Head of caudate nucleus (tissue), 42 donors: ENCODE data around the gene MSRB3.
"Not testable (repeated sequence)": the region's sequence is repeated elsewhere in the genome, so short reads cannot be mapped to it uniquely, and the experiment has no call there.

Experiments
- DNase-seq, 42 donors: peaks; one replicate each; pipeline versions ENCODE4 v3.0.0 to v3.0.0-alpha.2; 2020 to 2021; ENCODE audit warnings: mixed read lengths in 7 of 42
- intact Hi-C: fragments of 100-400 bp; cut with DNase I; formaldehyde crosslinking; loops from one replicate; pipeline ENCODE4 v1.15.0; 2022

The MSRB3 gene

DNA sequence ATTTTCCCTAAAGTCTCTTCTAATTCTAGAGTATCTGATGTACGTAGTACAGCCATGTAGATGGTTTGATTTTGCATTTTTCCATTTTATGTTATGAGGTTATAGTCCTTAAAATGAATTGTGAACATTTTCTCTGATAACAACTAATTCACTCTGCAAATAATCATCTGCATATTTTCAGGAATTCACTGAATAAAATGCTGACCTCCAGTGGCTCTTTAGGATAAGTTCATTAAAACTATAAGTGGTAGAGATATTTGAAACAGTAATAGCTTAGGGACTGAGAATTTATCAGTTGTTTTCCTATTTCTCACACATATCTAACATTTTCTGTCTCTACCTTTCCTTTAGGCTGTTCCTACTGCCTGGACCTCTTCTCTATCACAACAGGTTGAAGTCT is 4.4 kb downstream of the MSRB3 start:
- intact Hi-C loops: no loop called here
- DNase-seq: no peak

DNA sequence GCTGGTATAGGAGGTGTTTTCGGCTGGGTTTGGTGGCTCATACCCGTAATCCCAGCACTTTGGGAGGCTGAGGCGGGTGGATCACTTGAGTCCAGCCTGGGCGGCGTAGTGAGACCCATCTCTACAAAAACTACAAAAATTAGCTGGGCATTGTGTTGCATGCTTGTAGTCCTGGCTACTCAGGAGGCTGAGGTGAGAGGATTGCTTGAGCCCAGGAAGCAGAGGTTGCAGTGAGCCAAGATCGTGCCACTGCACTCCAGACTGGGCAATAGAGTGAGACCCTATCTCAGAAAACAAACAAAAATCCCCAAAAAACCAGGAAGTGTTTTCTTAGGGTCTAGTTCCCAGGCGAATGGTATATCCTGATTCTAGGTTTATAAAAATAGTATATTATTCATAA is 7.0 kb downstream of the MSRB3 start:
- intact Hi-C loops, DNase-seq: not testable (repeated sequence)

DNA sequence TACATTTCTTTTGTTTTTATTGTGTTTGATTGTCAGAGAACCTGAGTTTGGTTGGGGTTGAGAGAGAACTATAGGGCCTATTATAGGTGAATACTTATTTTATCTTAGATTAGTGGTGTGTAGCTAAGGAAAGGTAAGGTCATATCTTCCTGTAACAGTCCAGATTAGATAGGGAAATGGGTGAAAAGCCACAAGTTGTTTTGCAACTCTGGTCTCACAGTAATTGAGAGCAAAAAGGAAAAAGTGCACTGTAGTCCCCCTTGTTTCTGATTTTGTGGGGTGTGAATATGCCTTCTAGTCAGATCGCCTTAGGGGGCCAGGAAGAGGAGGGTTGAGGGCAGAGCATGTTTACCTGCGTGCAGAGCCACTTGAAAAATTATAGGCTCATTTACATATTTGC is 8.9 kb downstream of the MSRB3 start:
- intact Hi-C loops: no loop called here
- no peak for DNase-seq

DNA sequence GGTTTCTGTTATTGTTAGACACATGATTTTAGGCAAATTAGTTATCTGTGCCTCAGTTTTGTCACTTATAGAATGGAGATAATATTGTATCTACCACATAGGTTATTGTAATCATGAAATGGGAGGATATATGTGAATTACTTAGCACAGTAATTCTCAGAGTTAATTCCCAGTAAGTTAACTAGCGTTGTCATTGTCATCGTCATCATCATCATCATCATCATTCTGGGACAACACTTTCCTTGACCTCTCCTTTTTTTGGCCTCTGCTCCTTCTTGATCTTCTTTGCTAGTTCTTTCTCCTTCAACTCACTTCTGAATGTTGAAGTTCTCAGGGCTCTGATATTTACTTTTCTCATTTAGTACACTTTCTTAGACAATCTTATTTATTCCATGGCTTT is 13.8 kb downstream of the MSRB3 start:
- intact Hi-C loops: no loop called here
- DNase-seq: no peak

DNA sequence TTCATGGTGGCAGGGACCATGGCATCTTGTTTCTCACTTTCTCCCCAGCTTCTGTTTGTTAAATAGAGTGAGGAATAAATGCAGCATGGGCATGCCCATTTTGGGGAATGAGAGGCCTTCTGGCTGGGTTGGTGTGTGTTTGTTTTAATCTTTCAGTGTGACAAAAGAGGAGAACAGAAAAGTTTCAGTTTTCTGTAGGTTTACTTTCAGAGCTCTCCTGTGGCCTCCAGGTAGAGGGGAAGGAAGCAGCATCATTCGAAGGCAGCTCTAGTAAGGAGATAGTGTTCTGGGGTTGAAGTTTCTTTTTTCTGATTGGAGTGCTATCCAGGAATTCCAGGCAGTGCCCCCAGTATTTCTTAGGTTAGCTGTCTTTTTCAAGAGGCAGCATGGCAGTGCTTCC is 15.3 kb downstream of the MSRB3 start:
- intact Hi-C loops: no loop called here
- no peak for DNase-seq

DNA sequence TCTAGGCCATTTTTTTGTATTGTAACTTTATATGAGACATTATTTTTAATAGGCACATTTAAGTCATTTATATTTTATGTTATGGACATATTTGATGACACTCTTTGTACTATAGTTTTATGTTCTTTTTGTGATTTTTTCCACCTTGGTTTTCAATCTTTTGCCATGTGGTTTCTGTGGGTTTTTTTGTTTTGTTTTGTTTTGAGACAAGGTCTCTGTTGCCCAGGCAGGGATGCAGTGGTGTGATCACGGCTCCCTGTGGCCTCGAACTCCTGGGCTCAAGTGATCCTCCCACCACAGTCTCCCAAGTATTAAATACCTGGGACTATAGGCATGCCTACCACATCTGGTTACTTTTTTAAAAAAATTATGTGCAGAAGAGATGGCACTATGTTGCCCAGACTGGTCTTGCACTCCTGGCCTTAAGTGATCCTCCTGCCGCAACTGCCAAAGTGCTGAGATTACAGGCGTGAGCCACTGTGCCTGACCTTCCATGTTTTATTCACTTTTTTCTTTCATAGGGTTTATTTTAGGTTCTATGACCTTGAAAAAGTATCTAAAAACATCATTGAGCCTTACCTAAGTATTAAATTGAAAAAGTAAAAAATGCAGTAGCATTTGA is 16.3 kb downstream of the MSRB3 start:
- no peak for DNase-seq
- intact Hi-C loops: no loop called here

DNA sequence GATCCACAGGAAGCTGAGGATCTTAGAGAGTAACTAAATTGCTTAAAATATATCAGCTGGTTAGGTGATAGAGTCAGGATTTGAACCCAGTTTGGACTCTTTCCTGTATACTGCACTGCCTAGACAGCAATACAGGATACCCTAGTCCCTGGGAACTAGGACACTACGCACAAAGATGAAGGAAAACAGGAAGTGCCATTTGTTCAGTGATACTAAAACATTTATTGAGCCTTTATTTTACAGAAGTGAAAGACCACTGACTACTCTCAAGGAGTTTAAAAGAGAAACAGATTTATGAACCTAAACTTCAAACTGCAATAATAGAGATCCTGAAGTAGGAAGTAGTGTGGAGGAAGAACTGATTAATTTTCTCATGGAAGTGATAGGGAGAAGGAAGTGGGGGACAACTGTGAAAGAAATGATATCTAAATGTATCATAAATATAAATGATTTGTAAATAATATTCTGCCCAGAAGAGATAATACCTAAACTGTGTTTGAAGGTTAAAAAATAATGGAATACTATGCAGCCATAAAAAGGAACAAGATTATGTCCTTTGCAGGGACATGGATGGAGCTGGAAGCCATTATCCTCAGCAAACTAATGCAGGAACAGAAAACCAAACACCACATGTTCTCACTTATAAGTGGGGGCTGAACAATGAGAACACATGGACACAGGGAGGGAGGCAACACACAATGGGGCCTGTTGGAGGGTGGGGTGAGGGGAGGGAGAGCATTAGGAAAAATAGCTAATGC is 18.2 kb downstream of the MSRB3 start:
- no peak for DNase-seq

DNA sequence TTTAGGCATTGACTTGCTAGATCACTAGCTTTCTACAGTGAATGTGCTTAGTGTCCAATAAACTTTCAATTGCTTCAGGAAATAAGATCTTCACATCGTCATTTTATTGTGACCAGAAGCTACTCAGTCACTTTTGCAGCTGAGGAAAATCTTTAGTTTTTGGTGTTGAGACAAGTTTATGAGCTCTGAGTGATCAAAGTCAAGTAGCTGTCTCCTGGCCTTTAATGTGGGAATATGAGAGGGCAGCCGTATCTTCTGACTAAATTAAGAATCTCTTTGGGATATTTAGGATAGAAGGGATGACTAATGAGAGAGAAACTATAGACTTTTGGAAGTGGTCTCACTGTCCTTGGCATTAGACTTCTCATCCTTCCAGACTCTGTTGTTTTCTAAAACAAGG is 21.6 kb downstream of the MSRB3 start:
- intact Hi-C loops: no loop called here
- DNase-seq: no peak

More for the DNA sequence above, 18.2 kb downstream of the MSRB3 start:
- intact Hi-C loops: no loop called here

DNA sequence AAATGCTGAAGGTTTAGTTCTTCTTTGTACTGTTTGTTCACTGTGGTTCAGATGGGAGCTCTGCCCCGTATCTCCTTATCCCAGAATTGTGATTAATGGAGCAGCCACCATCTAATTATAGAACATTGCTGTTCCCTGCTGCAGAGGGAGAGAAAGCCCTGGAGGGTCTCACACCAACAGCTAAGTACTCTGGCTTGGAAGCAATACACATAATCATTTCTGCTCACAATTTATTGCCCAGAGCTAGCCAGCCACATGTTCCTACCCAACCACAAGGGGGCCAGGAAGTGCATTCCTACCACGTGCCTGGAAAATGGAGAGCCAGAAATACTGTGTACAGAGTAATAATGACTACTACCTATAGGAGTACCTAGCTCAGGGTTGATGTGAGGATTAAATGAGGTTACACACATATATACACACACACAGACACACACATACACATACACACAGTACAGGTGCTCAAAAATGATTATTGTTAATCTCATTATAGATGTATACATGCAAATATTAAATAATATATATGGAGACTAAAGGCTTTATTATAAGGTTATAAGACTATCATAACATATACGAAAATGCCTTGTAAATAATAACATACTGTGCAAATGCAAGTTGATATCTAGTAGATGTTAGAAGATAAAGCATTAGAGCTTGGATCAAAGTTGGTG is 22.3 kb downstream of the MSRB3 start:
- no peak for DNase-seq
- intact Hi-C loops: no loop called here

DNA sequence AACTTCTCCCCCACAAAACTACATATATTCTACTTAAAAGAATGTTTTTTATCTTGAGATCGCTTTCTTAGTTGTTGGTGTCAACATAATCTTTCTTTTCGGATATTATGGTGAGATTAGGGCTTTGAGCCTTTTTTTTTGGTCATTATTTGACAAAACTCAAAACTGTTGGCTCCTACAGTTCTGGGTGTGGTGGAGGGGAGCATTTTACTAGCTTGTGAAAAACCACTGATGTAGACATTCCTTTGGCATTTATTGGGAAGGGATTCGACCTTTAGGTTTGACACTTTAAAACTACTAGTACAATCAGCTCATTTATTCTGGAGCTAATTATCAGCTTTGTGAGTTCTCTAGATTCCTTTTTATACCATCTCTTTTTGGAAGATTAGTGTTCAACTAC is 24.4 kb downstream of the MSRB3 start:
- DNase-seq: no peak
- intact Hi-C loops: no loop called here

DNA sequence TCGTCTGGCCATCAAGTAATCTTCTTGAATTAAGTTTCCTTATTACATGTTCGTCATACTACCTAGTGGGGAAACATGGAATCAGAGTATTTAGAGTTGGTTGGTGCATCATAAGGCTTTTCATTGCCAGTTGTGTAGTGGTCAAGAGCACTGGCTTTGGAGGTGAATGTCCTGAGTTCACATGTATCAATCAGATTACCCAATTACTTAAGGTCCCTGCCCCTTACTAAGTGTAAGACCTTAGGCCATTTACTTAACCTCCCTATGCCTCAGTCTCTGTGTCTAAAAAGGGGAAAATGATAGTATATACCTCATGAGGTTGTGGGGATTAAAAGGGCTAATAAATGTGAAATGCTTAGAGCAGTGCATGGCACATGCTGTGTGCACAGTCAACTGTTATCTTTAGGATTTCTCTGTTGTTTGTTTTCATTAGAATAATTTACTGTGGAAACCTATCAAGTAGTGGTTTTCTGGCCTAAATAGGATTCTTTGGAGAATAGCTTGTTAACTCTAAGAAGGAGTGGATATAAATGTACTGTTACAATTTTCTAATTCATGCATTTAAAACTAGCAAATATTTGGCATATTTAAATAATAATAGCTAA is 27.0 kb downstream of the MSRB3 start:
- intact Hi-C loops: no loop called here
- DNase-seq: no peak

DNA sequence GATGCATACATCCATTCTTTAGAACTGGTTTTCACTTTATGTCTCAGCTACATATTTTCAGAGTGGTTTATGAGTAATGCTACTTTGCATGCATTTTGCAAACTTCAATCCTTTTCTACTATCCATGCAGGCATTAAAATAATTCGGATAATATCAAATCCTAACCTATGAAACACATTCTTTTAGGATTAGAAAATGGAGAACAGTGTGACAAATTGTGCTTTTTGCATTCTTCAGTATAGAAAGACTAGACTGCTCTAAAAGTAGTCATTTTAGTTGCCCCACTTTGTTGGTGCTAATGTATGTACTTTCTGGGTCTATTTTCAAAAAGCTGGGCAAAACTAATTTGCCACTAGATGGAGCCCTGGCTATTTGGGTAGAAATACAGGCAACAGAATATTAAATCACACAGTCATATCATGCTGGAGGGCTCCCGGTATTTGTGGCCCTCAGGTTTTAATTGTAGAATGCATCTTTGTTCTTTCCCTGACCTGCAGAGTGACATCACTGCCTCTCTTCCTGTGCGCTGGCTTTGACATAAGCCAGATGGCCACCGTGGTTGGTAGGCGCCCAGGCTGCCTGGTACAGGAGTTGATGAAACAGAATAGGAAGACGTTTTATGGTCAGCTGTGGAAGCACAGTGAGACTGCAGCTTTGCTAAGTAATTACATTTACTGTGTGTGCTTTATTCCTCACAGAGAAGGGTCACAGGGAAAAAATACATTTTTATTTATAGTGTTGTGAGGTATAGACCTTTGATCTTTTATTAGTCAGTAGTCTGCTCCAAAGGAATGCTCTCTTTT is 28.1 kb downstream of the MSRB3 start:
- intact Hi-C loops: no loop called here
- peak in 1 of 42 donors; percentile 5 for DNase-seq

DNA sequence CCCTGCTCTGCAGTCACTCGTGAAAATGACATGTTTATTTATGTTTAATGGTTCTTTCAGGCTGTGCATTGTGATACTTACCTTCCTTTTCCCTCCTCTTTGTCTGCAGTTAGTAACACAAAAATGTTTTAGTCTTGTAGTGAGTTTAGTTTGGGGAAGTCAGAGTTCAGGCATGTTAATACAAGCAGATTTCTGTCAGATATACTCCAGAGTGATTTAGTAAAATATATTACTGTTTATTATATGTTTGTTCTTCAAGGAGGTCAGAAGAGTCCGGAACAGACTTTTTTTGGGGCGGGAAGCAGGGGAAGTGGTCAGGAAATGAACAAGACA is 28.7 kb downstream of the MSRB3 start:
- intact Hi-C loops: no loop called here
- no peak for DNase-seq

DNA sequence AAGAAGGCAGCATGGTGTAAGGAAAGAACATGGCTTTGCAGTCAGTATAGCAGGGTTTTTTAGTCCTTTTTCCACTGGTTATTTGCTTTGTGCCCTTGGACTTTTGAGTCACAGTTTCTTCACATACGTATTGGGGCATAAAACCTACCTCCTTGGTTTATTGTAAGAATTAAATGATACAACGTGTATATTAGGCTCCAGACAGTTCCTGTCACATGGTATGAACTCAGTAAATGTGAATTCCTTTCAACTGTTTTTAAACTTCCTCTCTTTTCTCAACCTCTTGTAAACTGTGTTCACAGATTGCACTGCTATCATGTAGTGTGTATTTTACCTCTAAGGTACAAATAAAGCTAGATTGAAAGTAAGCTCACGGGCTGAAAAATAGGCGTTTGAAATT is 29.5 kb downstream of the MSRB3 start:
- no peak for DNase-seq
- intact Hi-C loops: no loop called here

DNA sequence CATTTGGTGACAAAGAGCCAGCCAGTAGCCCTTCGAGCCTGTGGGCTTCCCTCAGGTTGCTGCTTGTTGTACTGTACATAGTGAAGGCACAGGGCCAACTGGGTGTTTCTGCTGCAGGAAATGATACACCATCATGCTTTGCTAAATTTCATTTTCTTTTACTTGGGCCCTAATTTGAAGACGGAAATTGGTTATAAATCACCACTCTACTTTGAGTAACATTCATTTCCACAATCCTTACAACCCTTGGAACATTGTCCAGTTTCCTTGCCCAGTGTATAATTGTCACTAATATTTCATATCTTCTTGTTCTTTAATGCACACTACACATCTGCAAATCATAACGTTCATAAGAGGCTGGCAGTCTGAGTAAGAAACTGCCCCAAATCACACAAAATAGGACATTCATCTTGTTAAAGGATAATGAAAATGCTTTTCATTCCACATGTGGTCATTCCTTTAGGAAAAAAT is 30.2 kb downstream of the MSRB3 start:
- intact Hi-C loops: no loop called here
- no peak for DNase-seq

DNA sequence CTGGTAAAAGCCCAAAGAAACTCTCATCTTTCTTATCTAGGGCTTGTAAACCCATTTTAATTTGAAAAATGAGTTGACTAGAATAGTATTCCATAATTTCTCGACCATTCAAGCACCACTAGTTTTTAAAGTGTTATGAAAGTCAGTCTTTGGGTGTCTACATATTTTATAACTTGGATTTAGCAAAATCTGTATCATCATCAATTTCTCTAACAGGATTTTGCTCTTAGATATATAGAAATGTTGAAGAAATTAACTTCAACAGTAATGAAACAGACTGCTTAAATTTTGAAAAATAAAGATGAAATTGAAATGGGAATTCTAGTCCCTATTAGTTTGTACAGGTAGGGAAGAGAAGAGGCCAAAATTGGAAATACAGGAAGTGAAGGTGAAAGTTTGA is 32.8 kb downstream of the MSRB3 start:
- no peak for DNase-seq
- intact Hi-C loops: no loop called here

DNA sequence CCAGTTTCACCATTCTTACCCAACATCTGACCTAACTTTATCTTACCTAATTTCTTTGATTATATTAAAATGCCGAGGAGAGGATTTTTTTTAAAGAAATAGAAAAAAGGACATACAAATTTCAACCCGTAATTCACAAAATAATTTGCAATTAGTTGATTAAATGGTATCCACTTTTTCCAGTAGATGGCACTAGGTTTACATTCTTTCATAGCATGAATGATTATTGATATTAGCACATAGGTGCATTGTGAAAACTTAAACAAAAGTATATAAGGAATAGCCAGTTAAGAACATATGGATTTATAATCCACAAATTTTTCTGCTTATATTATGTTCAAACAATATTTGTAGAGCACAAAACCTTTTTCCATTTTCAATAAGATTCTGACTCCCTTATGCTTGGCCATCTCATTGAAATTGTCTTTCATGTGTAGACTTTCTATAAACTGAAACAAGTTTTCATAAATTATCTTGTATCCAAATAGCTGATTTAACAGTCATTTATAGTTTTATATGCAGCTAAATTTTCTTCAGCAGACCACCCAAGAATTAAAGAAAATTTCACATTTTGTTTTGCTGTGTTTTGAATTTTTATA is 35.3 kb downstream of the MSRB3 start:
- DNase-seq: no peak
- intact Hi-C loops: no loop called here

DNA sequence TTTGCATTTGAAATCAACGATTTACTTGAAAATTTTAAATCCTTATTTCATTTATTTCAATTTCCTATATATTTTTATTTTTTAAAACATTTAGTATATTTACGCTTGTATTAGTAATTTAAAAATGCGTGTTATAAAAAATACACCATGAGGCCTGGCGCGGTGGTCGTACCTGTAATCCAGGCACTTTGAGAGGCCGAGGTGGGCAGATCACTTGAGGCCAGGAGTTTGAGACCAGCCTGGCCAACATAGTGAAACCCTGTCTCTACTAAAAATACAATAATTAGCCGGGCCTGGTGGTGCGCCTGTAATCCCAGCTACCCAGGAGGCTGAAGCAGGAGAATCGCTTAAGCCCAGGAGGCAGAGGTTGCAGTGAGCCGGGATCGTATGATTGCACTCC is 36.8 kb downstream of the MSRB3 start:
- intact Hi-C loops, DNase-seq: not testable (repeated sequence)

DNA sequence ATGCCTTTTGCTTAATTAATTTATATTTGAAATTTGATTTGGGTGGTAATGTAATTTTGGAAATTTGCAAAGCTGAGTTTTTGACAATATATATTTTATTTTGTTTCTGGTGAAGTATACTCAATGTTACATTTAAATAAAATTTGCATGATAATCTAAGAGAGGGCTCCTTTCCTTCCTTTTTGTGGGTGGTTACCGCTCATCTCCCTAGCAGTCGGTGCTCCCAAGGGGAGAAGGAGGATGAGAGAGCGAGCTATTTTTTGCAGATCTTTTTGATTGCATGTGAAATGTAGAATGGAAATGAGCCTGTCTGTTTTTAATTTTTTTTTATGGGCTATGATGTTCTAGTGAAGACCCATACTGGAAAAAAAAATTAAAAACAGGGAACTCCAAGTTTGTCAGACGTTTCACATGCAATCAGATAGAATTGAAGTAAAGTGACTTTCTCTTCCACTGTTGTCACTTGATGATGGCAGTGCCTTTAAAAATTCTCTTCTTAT is 39.8 kb downstream of the MSRB3 start:
- intact Hi-C loops: no loop called here
- peak in 7 of 42 donors; percentile 8 to 49 (median 28) for DNase-seq
